Measurements from ENCODE around the gene PLEKHA5. TPM values are rescaled to one million over a fixed set of nuclear protein-coding genes. Genes with fewer than 3 reads are reported as not detected.

The PLEKHA5 gene
- total and polyA plus RNA-seq, 3 donors from 2014 or later: 22.4 to 37.5 (median 34.8) TPM

DNA sequence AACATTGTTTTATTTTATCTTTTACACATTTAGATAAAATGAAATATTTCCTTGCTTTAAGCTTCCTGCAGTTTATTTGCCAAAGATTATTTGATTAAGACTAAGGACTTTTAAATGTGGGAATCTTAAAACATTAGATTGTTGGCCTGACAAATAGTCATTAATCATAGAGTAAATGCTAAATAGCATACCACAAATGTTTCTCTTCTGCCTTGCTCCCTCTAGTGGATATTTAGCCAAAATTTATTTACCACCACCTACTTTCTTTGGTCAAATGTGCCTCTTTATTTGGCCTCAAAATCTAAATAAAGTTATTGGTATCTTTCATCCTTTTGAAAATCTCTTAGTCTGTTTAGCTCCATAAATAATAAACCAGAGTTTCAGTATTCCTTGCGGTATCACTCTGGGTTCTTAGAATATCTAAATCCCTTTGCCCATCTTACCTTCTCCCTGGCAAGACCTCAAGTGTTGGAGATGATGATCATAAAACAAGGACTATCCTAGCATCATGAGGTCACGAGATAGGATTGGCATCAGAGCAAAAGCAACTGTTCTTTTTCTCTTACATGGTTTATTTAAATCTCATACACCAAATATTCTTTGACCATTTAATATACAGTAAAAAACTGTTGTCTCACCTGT lies 159.2 kb downstream of the PLEKHA5 start:
- TF ChIP-seq, protein P1, sequence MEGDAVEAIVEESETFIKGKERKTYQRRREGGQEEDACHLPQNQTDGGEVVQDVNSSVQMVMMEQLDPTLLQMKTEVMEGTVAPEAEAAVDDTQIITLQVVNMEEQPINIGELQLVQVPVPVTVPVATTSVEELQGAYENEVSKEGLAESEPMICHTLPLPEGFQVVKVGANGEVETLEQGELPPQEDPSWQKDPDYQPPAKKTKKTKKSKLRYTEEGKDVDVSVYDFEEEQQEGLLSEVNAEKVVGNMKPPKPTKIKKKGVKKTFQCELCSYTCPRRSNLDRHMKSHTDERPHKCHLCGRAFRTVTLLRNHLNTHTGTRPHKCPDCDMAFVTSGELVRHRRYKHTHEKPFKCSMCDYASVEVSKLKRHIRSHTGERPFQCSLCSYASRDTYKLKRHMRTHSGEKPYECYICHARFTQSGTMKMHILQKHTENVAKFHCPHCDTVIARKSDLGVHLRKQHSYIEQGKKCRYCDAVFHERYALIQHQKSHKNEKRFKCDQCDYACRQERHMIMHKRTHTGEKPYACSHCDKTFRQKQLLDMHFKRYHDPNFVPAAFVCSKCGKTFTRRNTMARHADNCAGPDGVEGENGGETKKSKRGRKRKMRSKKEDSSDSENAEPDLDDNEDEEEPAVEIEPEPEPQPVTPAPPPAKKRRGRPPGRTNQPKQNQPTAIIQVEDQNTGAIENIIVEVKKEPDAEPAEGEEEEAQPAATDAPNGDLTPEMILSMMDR (IDR thresholded peaks at IDR 0.05): peak; percentile 11 to 72 (median 25)
- no peak for TF ChIP-seq POLR2A (IDR thresholded peaks at IDR 0.05)
- DNase-seq: no peak
- no peak overlapping the region for H3K4me3 ChIP-seq
- H3K27me3 ChIP-seq: no peaks in the 10 kb centered on the region
- H3K36me3 ChIP-seq (ENCODE audit: low read depth, missing control alignments): no peaks in the 10 kb centered on the region
- no peaks in the 10 kb centered on the region for H3K9me3 ChIP-seq
- no peak overlapping the region for H3K27ac ChIP-seq
- intact Hi-C loops (cut with DNase I; ENCODE audit: low total_unique reads): no loop called here
- H3K4me1 ChIP-seq: no peaks in the 10 kb centered on the region
- WGBS, 2 donors: 82 to 87% methylated on average over 2 of the region's 2 CpGs

DNA sequence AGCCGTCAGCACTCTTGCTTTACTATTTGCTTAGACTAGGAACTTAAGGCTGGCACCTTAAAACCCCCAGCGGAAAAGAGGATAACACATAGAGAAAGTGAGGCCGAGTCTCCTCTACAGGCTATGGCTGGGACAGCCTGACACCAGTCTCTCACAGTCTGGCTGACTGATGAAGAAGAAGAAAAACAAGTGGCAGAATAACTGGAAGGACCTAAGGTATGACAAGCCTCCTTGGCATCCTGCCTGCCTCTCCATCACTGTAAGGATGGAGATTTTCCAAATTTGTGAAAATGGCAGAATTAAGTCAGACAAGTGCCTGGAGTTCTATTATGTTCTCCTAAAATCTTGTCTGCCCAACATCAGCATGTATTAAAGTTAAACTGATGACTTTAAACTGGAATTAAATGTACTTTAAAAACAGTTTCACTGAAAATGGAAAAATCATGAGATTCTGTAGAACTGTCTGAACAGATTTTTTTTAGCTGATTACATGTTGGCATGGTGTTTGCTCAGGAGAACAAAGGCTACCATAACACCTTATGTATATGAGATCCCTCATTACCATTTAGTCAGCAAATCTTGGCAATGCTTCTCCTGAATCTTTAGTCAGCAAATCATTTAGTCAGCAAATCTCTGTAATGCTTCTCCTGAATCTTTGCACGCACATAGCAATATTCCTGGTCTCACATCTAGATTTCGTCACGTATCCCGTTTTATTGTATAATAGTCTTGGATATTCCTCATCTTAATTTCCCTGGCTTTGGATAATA lies 169.5 kb downstream of the PLEKHA5 start:
- no peak for TF ChIP-seq POLR2A (IDR thresholded peaks at IDR 0.05)
- TF ChIP-seq, protein P1 (IDR thresholded peaks at IDR 0.05): no peak
- no peak overlapping the region for H3K4me3 ChIP-seq
- no peaks in the 10 kb centered on the region for H3K36me3 ChIP-seq (ENCODE audit: low read depth, missing control alignments)
- no peaks in the 10 kb centered on the region for H3K4me1 ChIP-seq
- 94 to 95% methylated on average over 7 of the region's 7 CpGs for WGBS, 2 donors
- no peak for DNase-seq
- H3K27ac ChIP-seq: no peak overlapping the region
- H3K9me3 ChIP-seq: no peaks in the 10 kb centered on the region
- no peaks in the 10 kb centered on the region for H3K27me3 ChIP-seq
- intact Hi-C loops (cut with DNase I; ENCODE audit: low total_unique reads): no loop called here

DNA sequence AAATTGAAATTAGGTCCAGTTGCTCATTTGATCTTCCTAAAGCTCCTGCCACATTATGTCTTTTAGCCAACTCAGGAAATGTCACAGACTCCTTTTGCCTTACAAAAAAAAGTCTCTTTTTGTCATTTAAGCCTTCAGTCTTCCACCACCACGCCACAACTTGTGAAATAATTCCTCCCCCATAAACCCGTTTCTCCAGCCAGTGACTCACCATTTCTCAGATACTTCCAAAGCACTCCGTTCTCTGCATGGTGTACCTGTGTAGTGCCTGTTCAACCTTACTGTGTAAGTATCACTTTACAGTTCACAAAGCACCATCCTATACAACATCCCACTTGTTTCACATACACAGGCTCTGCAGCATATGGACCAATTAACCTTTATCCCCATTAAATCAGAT lies 170.2 kb downstream of the PLEKHA5 start:
- Histone ChIP-seq H3K4me3 (no peak overlapping the region), H3K27ac (no peak overlapping the region), H3K4me1 (no peaks in the 10 kb centered on the region), H3K9me3 (no peaks in the 10 kb centered on the region), H3K36me3 (ENCODE audit: low read depth, missing control alignments) (no peaks in the 10 kb centered on the region), H3K27me3 (no peaks in the 10 kb centered on the region)
- DNase-seq: no peak
- TF ChIP-seq, protein P1 (IDR thresholded peaks at IDR 0.05): no peak
- TF ChIP-seq POLR2A (IDR thresholded peaks at IDR 0.05): no peak
- WGBS, 2 donors: 85 to 88% methylated on average over 3 of the region's 3 CpGs
- intact Hi-C loops (cut with DNase I; ENCODE audit: low total_unique reads): no loop called here

DNA sequence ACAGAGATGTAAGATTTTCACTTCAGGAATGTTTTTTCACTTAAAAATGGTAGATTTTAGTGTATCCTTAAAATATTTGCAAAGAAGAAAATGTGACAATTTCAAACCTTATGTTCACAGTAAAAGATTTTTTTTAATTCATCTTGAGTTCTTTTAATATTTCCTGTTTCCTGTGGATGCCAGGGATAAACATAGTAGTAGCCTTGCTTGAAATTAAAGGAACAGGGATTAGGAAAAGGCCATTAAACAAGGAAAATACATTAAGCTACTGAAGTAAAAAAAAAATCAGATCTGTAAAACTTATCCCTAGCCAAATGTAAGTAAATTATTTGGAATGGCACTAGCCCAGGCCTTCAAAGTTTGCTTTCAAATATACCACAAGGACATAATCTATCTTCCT lies 171.7 kb downstream of the PLEKHA5 start:
- DNase-seq: no peak
- no peak for TF ChIP-seq POLR2A (IDR thresholded peaks at IDR 0.05)
- TF ChIP-seq, protein P1 (IDR thresholded peaks at IDR 0.05): no peak
- intact Hi-C loops (cut with DNase I; ENCODE audit: low total_unique reads): no loop called here
- Histone ChIP-seq H3K27me3 (no peaks in the 10 kb centered on the region), H3K36me3 (ENCODE audit: low read depth, missing control alignments) (no peaks in the 10 kb centered on the region), H3K4me3 (no peak overlapping the region), H3K27ac (no peak overlapping the region), H3K4me1 (no peaks in the 10 kb centered on the region), H3K9me3 (no peaks in the 10 kb centered on the region)

Data from testis (tissue), 3 donors.